ENCODE data around the gene GALNT18. TPM values are rescaled to one million over a fixed set of nuclear protein-coding genes. Genes with fewer than 3 reads are reported as not detected.
"Not testable (repeated sequence)": the region's sequence is repeated elsewhere in the genome, so short reads cannot be mapped to it uniquely, and the experiment has no call there.

GALNT18 gene
- polyA plus RNA-seq, 1 experiment: 4.1 TPM

DNA sequence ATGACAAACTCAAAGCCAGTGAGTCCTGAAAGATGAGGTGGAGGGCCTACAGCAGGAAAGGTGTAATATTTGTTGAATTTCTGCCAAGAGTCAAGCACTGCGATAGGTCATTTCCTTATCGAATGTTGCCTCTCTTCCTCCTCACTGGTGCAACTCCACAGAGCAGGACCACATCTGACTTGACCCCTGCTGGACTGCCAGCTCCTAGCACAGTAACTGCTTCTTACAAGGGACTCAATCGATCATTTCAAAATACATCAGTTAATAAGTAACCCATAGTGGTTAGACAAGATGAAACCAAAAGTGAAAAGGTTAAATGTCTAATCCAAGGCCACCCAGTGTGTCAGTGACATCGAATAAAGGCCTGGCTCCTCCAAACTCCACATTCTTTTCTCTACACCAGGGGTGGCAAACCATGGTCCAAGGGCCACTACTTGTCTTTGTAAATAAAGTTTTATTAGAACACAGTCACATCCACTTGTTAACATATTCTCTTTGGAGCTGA is 170.3 kb downstream of the GALNT18 start:
- TF ChIP-seq, protein P1, sequence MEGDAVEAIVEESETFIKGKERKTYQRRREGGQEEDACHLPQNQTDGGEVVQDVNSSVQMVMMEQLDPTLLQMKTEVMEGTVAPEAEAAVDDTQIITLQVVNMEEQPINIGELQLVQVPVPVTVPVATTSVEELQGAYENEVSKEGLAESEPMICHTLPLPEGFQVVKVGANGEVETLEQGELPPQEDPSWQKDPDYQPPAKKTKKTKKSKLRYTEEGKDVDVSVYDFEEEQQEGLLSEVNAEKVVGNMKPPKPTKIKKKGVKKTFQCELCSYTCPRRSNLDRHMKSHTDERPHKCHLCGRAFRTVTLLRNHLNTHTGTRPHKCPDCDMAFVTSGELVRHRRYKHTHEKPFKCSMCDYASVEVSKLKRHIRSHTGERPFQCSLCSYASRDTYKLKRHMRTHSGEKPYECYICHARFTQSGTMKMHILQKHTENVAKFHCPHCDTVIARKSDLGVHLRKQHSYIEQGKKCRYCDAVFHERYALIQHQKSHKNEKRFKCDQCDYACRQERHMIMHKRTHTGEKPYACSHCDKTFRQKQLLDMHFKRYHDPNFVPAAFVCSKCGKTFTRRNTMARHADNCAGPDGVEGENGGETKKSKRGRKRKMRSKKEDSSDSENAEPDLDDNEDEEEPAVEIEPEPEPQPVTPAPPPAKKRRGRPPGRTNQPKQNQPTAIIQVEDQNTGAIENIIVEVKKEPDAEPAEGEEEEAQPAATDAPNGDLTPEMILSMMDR (IDR thresholded peaks at IDR 0.05; ENCODE audit: insufficient read depth, low read depth, low read length): no peak
- ChIA-PET CTCF (no interaction called here), POLR2A (no interaction called here)
- no peak for DNase-seq (ENCODE audit: low read depth)
- Histone ChIP-seq H3K4me3 (ENCODE audit: low read depth, low read length) (no peak overlapping the region), H3K36me3 (ENCODE audit: control insufficient read depth, insufficient read depth, low read length) (no peaks in the 10 kb centered on the region), H3K27me3 (ENCODE audit: control insufficient read depth, insufficient read depth, low read length) (no peaks in the 10 kb centered on the region; the same call in 1 of the 2 replicates)

- no peak for DNase-seq (ENCODE audit: low read depth)
- POLR2A ChIA-PET: no interaction called here
- CTCF ChIA-PET: no interaction called here
These were observed 171.0 kb downstream of the GALNT18 start for GRCh38 chr11:11450744-11451362.

DNA sequence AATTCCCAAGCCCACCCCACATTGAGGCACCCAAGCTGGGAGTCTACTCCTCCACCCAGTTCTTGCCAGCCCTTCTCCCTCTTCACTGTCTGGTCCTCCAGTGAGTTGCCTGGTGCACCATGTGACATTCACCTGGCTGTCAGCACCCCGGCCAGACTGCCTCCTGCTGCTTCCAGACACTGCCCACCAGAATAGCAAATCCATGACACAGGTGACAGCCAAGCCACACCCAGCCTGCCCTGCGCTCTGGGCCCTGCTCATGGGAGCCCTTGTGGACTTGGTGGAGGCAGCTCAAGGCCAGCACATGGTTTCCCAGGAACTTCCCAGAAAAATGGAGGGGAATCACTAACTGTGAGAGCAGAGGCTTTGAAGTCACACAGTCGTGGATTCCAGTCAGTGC is 172.5 kb downstream of the GALNT18 start:
- POLR2A ChIA-PET: no interaction called here
- CTCF ChIA-PET: no interaction called here
- TF ChIP-seq, protein P1 (IDR thresholded peaks at IDR 0.05; ENCODE audit: insufficient read depth, low read depth, low read length): no peak
- no peak for DNase-seq (ENCODE audit: low read depth)
- Histone ChIP-seq H3K27me3 (ENCODE audit: control insufficient read depth, insufficient read depth, low read length) (no peaks in the 10 kb centered on the region; the same call in 1 of the 2 replicates), H3K36me3 (ENCODE audit: control insufficient read depth, insufficient read depth, low read length) (no peaks in the 10 kb centered on the region), H3K4me3 (ENCODE audit: low read depth, low read length) (no peak overlapping the region)

More at GRCh38 chr11:11450744-11451362, 171.0 kb downstream of the GALNT18 start:
- TF ChIP-seq, protein P1 (IDR thresholded peaks at IDR 0.05; ENCODE audit: insufficient read depth, low read depth, low read length): no peak
- no peaks in the 10 kb centered on the region; the same call in 1 of the 2 replicates for H3K27me3 ChIP-seq (ENCODE audit: control insufficient read depth, insufficient read depth, low read length)
- no peak overlapping the region for H3K4me3 ChIP-seq (ENCODE audit: low read depth, low read length)
- H3K36me3 ChIP-seq (ENCODE audit: control insufficient read depth, insufficient read depth, low read length): no peaks in the 10 kb centered on the region

- H3K4me3 ChIP-seq (ENCODE audit: low read depth, low read length): no peak overlapping the region
- no peak for DNase-seq (ENCODE audit: low read depth)
- no peaks in the 10 kb centered on the region for H3K36me3 ChIP-seq (ENCODE audit: control insufficient read depth, insufficient read depth, low read length)
- no peaks in the 10 kb centered on the region for H3K27me3 ChIP-seq (ENCODE audit: control insufficient read depth, insufficient read depth, low read length)
- TF ChIP-seq, protein P1 (IDR thresholded peaks at IDR 0.05; ENCODE audit: insufficient read depth, low read depth, low read length): no peak
- CTCF ChIA-PET: no interaction called here
- POLR2A ChIA-PET: no interaction called here
These were observed 173.2 kb downstream of the GALNT18 start for GRCh38 chr11:11448626-11449025.

- H3K27me3 ChIP-seq (ENCODE audit: control insufficient read depth, insufficient read depth, low read length); CTCF ChIA-PET; POLR2A ChIA-PET; DNase-seq (ENCODE audit: low read depth); H3K4me3 ChIP-seq (ENCODE audit: low read depth, low read length); H3K36me3 ChIP-seq (ENCODE audit: control insufficient read depth, insufficient read depth, low read length): not testable (repeated sequence)
These were observed 174.2 kb downstream of the GALNT18 start for GRCh38 chr11:11447601-11448000.

DNA sequence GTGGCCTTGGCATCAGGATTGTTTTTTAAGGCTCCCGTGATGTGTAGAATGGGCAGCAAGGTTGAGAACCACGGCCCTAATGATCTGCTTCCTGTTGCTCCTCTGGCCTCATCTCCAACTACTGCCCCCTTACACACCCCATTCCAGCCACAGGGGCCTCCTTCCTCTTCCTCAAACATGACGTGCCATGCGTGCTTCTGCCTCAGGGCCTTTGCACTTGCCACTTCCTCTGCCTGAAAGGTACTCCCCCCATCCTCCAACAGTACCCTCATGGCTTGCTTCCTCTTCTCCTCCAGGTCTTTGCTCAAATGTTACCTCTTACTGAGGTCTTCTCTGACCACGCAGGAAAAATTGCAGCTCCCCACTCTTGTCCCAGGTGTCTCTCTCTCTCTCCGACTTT is 174.8 kb downstream of the GALNT18 start:
- Histone ChIP-seq H3K4me3 (ENCODE audit: low read depth, low read length) (no peak overlapping the region), H3K36me3 (ENCODE audit: control insufficient read depth, insufficient read depth, low read length) (no peaks in the 10 kb centered on the region), H3K27me3 (ENCODE audit: control insufficient read depth, insufficient read depth, low read length) (no peaks in the 10 kb centered on the region)
- TF ChIP-seq, protein P1 (IDR thresholded peaks at IDR 0.05; ENCODE audit: insufficient read depth, low read depth, low read length): no peak
- ChIA-PET POLR2A (no interaction called here), CTCF (no interaction called here)
- DNase-seq (ENCODE audit: low read depth): no peak
